Epithelial cell of esophagus (primary cell): ENCODE results near the gene SNRPA.

Source experiments
- DNase-seq: peaks from one replicate; pipeline ENCODE4 v3.0.0; 2010; ENCODE audit warnings: low read depth
- H3K4me3 ChIP-seq: 2 replicates; pipeline ENCODE4 v1.5.1; 2011; ENCODE audit warnings: mild to moderate bottlenecking, low read length, control low read depth
- CTCF ChIP-seq: IDR thresholded peaks from 2 replicates; pipeline ENCODE4 v1.5.1; 2011; ENCODE audit warnings: low read depth, mild to moderate bottlenecking, low read length, control low read depth, inconsistent platforms; ENCODE audit not compliant: insufficient read depth; ENCODE audit errors: missing control alignments

Gene SNRPA

GRCh38 chr19:40747536-40747935 lies 3.5 kb upstream of the SNRPA start:
- no peak for DNase-seq
- TF ChIP-seq CTCF, result no peak

GRCh38 chr19:40750058-40750873 lies 737 bp upstream of the SNRPA start, which contains the start of gene ACTMAP:
Gene ACTMAP (minus strand): TSS chr19:40750477. CDS start chr19:40749803, 674 bp downstream.
- no peak for TF ChIP-seq CTCF
- peak within 1 kb of the TSS; percentile 99 for H3K4me3 ChIP-seq
- peak; percentile 100 for DNase-seq

More at GRCh38 chr19:40747536-40747935, 3.5 kb upstream of the SNRPA start:
- H3K4me3 ChIP-seq, result no peak overlapping the region

GRCh38 chr19:40752257-40752781 lies 1.3 kb downstream of the SNRPA start:
- TF ChIP-seq CTCF, result no peak
- DNase-seq, result no peak
- peak overlapping the region; percentile 99 for H3K4me3 ChIP-seq

- H3K4me3 ChIP-seq, result no peak overlapping the region
- TF ChIP-seq CTCF, result no peak
- peak; percentile 55 for DNase-seq
Measured at GRCh38 chr19:40754611-40755247, 3.7 kb downstream of the SNRPA start.

GRCh38 chr19:40755248-40755624 lies 4.2 kb downstream of the SNRPA start:
- H3K4me3 ChIP-seq, result no peak overlapping the region
- no peak for DNase-seq
- no peak for TF ChIP-seq CTCF

GRCh38 chr19:40755791-40756190 lies 4.8 kb downstream of the SNRPA start:
- H3K4me3 ChIP-seq, result no peak overlapping the region
- DNase-seq, result no peak
- no peak for TF ChIP-seq CTCF
